Astrocyte (in vitro differentiated cells and primary cell): ENCODE data around the gene TK2.

Experiments
- CTCF ChIP-seq: IDR thresholded peaks from 2 replicates; pipeline ENCODE4 v1.5.1; 2011; ENCODE audit warnings: low read depth, mild to moderate bottlenecking, inconsistent platforms, low read length, moderate library complexity; ENCODE audit not compliant: insufficient read depth
- EZH2 ChIP-seq: IDR thresholded peaks from 2 replicates; pipeline ENCODE4 v1.6.1; 2012; ENCODE audit warnings: mild to moderate bottlenecking, low read length, inconsistent platforms; ENCODE audit not compliant: insufficient read depth

DNA sequence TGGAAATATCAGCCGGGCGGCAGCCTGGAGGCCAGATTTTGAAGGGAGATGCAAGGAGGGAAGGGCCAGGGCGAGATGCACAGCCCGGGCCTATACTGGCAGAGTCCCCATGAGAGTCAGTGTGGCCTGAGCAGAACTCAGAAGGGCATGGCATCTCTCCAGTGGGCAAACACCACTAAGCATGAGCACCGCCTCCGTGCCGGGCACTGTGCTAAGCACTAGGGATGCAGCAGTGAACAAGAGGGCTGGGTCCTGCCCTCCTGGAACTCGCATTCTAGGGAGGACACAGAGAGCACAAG lies 33.5 kb downstream of the TK2 start:
- TF ChIP-seq CTCF (no peak), EZH2 (no peak)
